Stimulated activated CD8-positive, alpha-beta memory T cell treated with anti-CD3 and anti-CD28 coated beads, Interleukin-7, amount 100 ng/mL, for 4 hours (primary cell): ENCODE results near the gene GPR108.
"Not testable (repeated sequence)": the region's sequence is repeated elsewhere in the genome, so short reads cannot be mapped to it uniquely, and the experiment has no call there.

Source experiments
- DNase-seq, 2 donors: peaks; one replicate each; pipeline ENCODE4 v3.0.0-alpha.2; 2020; ENCODE audit warnings: low read depth in 2 of 2

GPR108 gene

GRCh38 chr19:6720369-6721137 lies 16.8 kb downstream of the GPR108 start, which contains the start of gene C3:
TSS of gene C3 (minus strand) at chr19:6720650. CDS start at chr19:6720589, 61 bp downstream.
- no peak for DNase-seq

- DNase-seq, result no peak
Measured at GRCh38 chr19:6719992-6720368, 17.4 kb downstream of the GPR108 start.

GRCh38 chr19:6719540-6719861 lies 17.9 kb downstream of the GPR108 start:
- no peak for DNase-seq

GRCh38 chr19:6718741-6719539 lies 18.4 kb downstream of the GPR108 start:
- no peak for DNase-seq

GRCh38 chr19:6718111-6718740 lies 19.2 kb downstream of the GPR108 start:
- DNase-seq, result no peak

GRCh38 chr19:6717441-6717971 lies 19.9 kb downstream of the GPR108 start:
- DNase-seq, result no peak

- DNase-seq, result no peak
Measured at GRCh38 chr19:6717036-6717435, 20.3 kb downstream of the GPR108 start.

- no peak for DNase-seq
Measured at GRCh38 chr19:6716610-6716970, 20.8 kb downstream of the GPR108 start.

GRCh38 chr19:6714749-6715555 lies 22.4 kb downstream of the GPR108 start:
- DNase-seq, result no peak

GRCh38 chr19:6713773-6714692 lies 23.3 kb downstream of the GPR108 start:
- no peak for DNase-seq

- DNase-seq, result no peak
Measured at GRCh38 chr19:6712692-6713670, 24.4 kb downstream of the GPR108 start.

- DNase-seq, result no peak
Measured at GRCh38 chr19:6712231-6712630, 25.1 kb downstream of the GPR108 start.

- DNase-seq, result no peak
Measured at GRCh38 chr19:6711605-6712004, 25.8 kb downstream of the GPR108 start.

GRCh38 chr19:6711078-6711361 lies 26.4 kb downstream of the GPR108 start:
- no peak for DNase-seq

GRCh38 chr19:6710273-6711077 lies 26.9 kb downstream of the GPR108 start:
- DNase-seq, result no peak

GRCh38 chr19:6709549-6709948 lies 27.8 kb downstream of the GPR108 start:
- DNase-seq, result no peak

- not testable (repeated sequence) for DNase-seq
Measured at GRCh38 chr19:6708913-6709312, 28.5 kb downstream of the GPR108 start.

- no peak for DNase-seq
Measured at GRCh38 chr19:6708346-6708745, 29.0 kb downstream of the GPR108 start.

GRCh38 chr19:6707658-6708018 lies 29.7 kb downstream of the GPR108 start:
- DNase-seq, result no peak
